22Rv1 (cell line): ENCODE measurements around the gene CTNND2.

ENCODE experiments used
- H3K27ac ChIP-seq: fragments of 450-650 bp; 2 replicates; pipeline ENCODE4 v1.5.1; 2017
- ZFX ChIP-seq: fragments of 450-650 bp; IDR thresholded peaks from 2 replicates; pipeline ENCODE4 v1.6.1; 2017; ENCODE audit warnings: antibody characterized with exemption, borderline replicate concordance
- TF ChIP-seq, protein P1 (sequence below): fragments of 450-650 bp; IDR thresholded peaks from 2 replicates; pipeline ENCODE4 v1.5.1; 2017; ENCODE audit warnings: mild to moderate bottlenecking

CTNND2 gene

DNA sequence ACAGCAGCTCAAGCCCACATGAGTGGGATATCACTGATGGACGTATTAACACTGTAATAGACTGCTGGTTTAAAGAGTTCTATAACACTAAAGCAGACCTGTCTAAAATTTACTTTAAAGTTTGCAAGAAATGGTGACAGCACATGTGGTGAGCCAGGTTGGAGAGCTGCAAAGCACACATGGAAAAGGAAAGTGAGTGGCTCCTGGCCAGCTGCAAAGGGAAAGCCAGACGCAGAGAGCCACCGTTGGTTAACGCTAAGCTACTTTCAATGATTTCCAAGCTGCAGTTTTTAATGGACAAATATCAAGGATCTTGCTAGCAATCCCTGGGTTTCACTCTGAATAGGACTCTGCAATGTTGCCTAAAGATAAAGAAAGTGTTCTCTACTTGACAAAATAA, 89.9 kb downstream of the CTNND2 start:
- TF ChIP-seq, protein P1, sequence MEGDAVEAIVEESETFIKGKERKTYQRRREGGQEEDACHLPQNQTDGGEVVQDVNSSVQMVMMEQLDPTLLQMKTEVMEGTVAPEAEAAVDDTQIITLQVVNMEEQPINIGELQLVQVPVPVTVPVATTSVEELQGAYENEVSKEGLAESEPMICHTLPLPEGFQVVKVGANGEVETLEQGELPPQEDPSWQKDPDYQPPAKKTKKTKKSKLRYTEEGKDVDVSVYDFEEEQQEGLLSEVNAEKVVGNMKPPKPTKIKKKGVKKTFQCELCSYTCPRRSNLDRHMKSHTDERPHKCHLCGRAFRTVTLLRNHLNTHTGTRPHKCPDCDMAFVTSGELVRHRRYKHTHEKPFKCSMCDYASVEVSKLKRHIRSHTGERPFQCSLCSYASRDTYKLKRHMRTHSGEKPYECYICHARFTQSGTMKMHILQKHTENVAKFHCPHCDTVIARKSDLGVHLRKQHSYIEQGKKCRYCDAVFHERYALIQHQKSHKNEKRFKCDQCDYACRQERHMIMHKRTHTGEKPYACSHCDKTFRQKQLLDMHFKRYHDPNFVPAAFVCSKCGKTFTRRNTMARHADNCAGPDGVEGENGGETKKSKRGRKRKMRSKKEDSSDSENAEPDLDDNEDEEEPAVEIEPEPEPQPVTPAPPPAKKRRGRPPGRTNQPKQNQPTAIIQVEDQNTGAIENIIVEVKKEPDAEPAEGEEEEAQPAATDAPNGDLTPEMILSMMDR, result no peak
- TF ChIP-seq ZFX, result no peak
- H3K27ac ChIP-seq, result no peak overlapping the region

DNA sequence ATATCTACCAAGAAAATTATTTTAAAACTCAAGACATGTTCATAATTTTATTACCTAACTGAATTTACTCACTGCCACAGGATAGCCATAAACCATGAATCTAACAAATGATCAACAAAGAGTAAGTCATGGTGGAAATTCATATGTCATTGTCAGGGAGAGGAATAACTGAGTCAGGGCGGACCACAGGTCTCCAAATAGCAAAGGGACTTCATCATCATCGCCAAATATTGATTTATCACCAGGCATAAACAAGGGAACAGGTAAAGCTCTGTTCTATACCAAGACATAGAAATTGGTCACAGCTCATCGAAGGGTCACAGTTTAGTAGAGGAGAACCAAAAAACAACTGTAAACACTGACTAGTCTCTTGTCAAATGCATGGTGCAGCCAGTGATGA, 94.8 kb downstream of the CTNND2 start:
- no peak overlapping the region for H3K27ac ChIP-seq

DNA sequence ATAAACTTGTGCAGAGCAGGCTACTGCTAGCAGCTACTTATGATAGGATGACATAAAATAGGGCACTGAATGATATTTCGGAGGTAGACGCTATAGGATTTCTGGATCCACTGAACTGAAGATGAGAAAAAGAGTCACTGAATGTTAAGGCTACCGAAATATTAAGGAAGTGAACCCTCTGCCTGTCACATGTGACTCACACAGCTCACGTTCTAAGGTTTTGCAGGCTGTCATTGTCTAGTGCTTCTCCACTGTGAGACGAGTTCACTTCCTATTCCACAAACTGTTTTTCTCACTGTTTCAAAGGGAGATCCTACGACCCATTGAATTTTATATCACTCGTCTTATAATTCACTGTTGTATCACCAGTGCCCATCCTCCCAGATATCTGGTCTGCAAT, 100.8 kb downstream of the CTNND2 start:
- H3K27ac ChIP-seq, result no peak overlapping the region
- TF ChIP-seq, protein P1, result no peak
- no peak for TF ChIP-seq ZFX

More for the DNA sequence above, 94.8 kb downstream of the CTNND2 start:
- no peak for TF ChIP-seq ZFX
- TF ChIP-seq, protein P1, result no peak

DNA sequence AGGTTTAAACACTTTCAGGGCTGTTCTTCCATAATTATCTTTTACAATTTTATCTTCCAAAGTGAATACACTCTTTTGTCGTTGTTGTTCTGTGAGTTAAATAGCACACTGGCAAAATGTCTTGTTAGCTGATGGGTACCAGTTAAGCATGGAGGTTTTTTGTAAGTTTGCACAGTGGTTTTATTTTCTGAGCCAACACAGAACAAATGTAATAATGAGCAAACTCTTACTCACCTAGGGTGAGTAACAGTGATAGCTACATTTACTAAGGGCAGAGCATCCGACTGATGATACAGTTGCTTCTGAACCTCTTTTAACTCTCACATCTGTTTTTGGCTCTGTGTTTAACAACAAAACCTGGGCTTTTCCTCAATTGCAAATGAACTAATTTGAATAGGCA, 103.2 kb downstream of the CTNND2 start:
- TF ChIP-seq, protein P1, result no peak
- TF ChIP-seq ZFX, result no peak
- H3K27ac ChIP-seq, result no peak overlapping the region

DNA sequence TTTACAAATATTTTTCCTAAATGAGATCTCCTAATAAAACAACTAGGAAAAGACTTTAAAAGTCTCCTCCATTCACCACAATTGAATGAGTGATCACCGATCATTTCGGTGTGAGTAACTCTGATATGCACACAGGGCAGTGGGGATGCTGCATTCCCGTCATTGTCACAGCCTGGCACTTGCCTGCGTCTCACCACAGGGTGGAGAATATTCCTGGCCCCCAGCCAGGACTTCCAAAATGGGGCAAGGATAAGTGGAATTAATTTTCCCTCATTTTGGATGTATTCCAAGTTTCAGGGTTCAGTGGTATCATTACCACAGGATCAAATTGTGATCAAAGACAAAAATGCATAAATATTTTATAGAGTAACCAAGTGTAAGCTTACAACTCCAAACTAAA, 107.1 kb downstream of the CTNND2 start:
- no peak overlapping the region for H3K27ac ChIP-seq
- TF ChIP-seq, protein P1, result no peak
- no peak for TF ChIP-seq ZFX

DNA sequence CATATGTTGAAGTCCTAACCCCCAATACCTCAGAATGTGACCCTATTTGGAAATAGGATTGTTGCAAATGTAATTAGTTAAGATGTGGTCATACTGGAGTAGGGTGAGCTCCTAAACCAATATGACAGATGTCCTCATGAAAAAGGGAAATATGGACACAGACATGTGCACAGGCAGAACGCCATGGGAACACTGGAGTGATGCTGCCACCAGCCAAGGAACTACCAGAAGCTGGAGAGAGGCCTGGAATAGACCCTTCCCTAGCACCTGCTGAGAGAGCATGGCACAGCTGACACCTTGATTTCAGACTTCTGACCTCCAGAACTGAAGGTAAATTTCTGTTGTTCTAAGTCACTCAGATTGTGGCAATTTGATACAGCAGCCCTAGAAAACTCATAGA, 110.8 kb downstream of the CTNND2 start:
- no peak overlapping the region for H3K27ac ChIP-seq
- no peak for TF ChIP-seq ZFX
- TF ChIP-seq, protein P1, result no peak

DNA sequence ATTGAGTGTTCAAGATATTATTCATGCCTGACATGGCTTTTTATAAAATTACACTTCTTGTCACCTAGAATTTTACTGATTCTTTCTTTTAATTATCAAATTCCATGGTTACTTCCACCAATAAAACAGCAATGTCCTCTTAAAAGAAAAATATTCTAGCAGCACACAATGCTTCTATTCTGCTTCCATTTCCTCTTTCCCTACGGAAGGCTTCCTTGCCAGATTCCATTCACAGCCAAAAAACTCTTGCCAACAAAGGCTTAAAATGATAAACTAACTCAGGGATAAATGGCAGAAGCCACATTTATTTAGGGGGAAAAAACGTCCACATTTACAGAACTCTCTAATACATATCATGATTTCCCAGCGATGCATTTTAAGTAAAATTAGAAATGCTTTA, 111.6 kb downstream of the CTNND2 start:
- H3K27ac ChIP-seq, result no peak overlapping the region
- TF ChIP-seq ZFX, result no peak
- TF ChIP-seq, protein P1, result no peak
